ENCODE measurements around the gene ABCC8.

DNA sequence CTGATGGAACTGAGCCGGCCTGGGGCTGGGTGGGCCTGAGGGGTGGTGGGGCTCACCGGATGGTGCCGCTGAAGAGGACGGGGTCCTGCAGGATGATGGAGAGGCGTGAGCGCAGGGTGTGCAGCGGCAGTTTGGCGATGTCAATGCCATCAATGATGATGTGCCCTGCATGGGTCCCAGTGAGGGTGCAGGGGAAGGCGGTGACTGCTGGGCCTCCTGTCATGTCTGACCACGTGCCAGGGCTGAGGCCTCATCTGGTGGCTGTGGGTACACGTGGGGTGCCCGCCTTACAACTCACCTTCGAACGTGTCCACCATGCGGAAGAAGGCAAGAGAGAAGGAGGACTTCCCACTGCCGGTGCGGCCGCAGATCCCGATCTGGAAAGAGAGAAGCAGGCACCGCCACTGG, 81.1 kb downstream of the ABCC8 start:
- TF ChIP-seq, protein P1, sequence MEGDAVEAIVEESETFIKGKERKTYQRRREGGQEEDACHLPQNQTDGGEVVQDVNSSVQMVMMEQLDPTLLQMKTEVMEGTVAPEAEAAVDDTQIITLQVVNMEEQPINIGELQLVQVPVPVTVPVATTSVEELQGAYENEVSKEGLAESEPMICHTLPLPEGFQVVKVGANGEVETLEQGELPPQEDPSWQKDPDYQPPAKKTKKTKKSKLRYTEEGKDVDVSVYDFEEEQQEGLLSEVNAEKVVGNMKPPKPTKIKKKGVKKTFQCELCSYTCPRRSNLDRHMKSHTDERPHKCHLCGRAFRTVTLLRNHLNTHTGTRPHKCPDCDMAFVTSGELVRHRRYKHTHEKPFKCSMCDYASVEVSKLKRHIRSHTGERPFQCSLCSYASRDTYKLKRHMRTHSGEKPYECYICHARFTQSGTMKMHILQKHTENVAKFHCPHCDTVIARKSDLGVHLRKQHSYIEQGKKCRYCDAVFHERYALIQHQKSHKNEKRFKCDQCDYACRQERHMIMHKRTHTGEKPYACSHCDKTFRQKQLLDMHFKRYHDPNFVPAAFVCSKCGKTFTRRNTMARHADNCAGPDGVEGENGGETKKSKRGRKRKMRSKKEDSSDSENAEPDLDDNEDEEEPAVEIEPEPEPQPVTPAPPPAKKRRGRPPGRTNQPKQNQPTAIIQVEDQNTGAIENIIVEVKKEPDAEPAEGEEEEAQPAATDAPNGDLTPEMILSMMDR (IDR thresholded peaks at IDR 0.05), result no peak
- no peak for TF ChIP-seq EZH2 (IDR thresholded peaks at IDR 0.05; ENCODE audit: borderline replicate concordance, insufficient read depth, low read depth, low read length, poor library complexity, severe bottlenecking)

All from B cell (primary cell).